Neural progenitor cell (in vitro differentiated cells): ENCODE results near the gene UBR7. TPM values are rescaled to one million over a fixed set of nuclear protein-coding genes. Genes with fewer than 3 reads are reported as not detected.

Experiments used
- DNase-seq: peaks from one replicate; pipeline ENCODE4 v3.0.0-alpha.2; 2016; ENCODE audit warnings: low spot score
- H2AFZ ChIP-seq: fragments of 200-600 bp; sonication (generic); replicated peaks from 2 replicates; pipeline ENCODE4 v1.6.1; 2016; ENCODE audit warnings: antibody characterized with exemption
- H3F3A ChIP-seq: fragments of 200-600 bp; sonication (generic); 2 replicates; pipeline ENCODE4 v1.6.1; 2016; ENCODE audit warnings: antibody characterized with exemption, low read depth
- H3K27ac ChIP-seq: fragments of 200-600 bp; sonication (generic); 2 replicates; pipeline ENCODE4 v1.5.1; 2016; ENCODE audit warnings: mild to moderate bottlenecking
- H3K27me3 ChIP-seq: fragments of 200-600 bp; sonication (generic); 2 replicates; pipeline ENCODE4 v1.6.1; 2016; ENCODE audit warnings: mild to moderate bottlenecking, moderate library complexity
- H3K36me3 ChIP-seq: fragments of 200-600 bp; sonication (generic); 2 replicates; pipeline ENCODE4 v1.5.1; 2016
- H3K4me1 ChIP-seq: fragments of 200-600 bp; sonication (generic); 2 replicates; pipeline ENCODE4 v1.6.1; 2016; ENCODE audit warnings: mixed run types
- H3K4me2 ChIP-seq: fragments of 200-600 bp; sonication (generic); 2 replicates; pipeline ENCODE4 v1.6.1; 2016
- H3K4me3 ChIP-seq: fragments of 200-600 bp; sonication (generic); 2 replicates; pipeline ENCODE4 v1.5.1; 2016
- H3K79me2 ChIP-seq: fragments of 200-600 bp; sonication (generic); 2 replicates; pipeline ENCODE4 v1.6.1; 2016; ENCODE audit warnings: low read depth
- H3K9ac ChIP-seq: fragments of 200-600 bp; sonication (generic); 2 replicates; pipeline ENCODE4 v1.6.1; 2016
- H3K9me3 ChIP-seq: fragments of 200-600 bp; sonication (generic); 2 replicates; pipeline ENCODE4 v1.5.1; 2016; ENCODE audit warnings: low read depth
- H4K20me1 ChIP-seq: fragments of 200-600 bp; sonication (generic); 2 replicates; pipeline ENCODE4 v1.6.1; 2016; ENCODE audit warnings: low read depth
- H3K27ac Mint-ChIP-seq: 3 replicates; pipeline ENCODE4 v1.8.0; 2021; ENCODE audit warnings: mixed read lengths
- H3K27me3 Mint-ChIP-seq: 2 replicates; pipeline ENCODE4 v1.8.0; 2022; ENCODE audit warnings: low read depth, mild to moderate bottlenecking, inconsistent platforms, moderate library complexity, mixed read lengths; ENCODE audit not compliant: insufficient read depth
- H3K36me3 Mint-ChIP-seq: 3 replicates; pipeline ENCODE4 v1.8.0; 2021; ENCODE audit warnings: mixed read lengths
- H3K4me1 Mint-ChIP-seq: 3 replicates; pipeline ENCODE4 v1.8.0; 2021; ENCODE audit warnings: mixed read lengths
- H3K4me3 Mint-ChIP-seq: 3 replicates; pipeline ENCODE4 v1.8.0; 2021; ENCODE audit warnings: mild to moderate bottlenecking, moderate library complexity, mixed read lengths
- H3K9me3 Mint-ChIP-seq: 3 replicates; pipeline ENCODE4 v1.8.0; 2020; ENCODE audit warnings: mixed read lengths
- EZH2 ChIP-seq: fragments of 200-600 bp; sonication (generic); IDR thresholded peaks from 2 replicates; pipeline ENCODE4 v1.6.1; 2017; ENCODE audit warnings: antibody characterized with exemption, mild to moderate bottlenecking, moderate library complexity
- EZH2phosphoT487 ChIP-seq: fragments of 200-600 bp; sonication (generic); IDR thresholded peaks from 2 replicates; pipeline ENCODE4 v1.6.1; 2017; ENCODE audit warnings: antibody characterized with exemption
- total RNA-seq: library from RNA; depleted of rRNA; stranded (reverse); fragments of >200 nt; gene quantifications from 2 replicates; pipeline ENCODE4 v1.2.3, GENCODE V29; 2015; ENCODE audit warnings: low replicate concordance
- TF ChIP-seq, protein P1 (sequence below): fragments of 200-600 bp; sonication (generic); IDR thresholded peaks from 2 replicates; pipeline ENCODE4 v1.5.1; 2017; ENCODE audit warnings: antibody characterized with exemption, mild to moderate bottlenecking

Gene UBR7
- total RNA-seq, 1 donor from 2014 or later: 55.7 TPM

- H3K4me1 ChIP-seq: peaks cover 6% of the 10 kb centered on the region
- no peak overlapping the region for H3K9ac ChIP-seq
- Mint-ChIP-seq H3K4me3 (peak overlapping the region; percentile 94), H3K36me3 (peaks cover 5% of the 10 kb centered on the region), H3K9me3 (no peaks in the 10 kb centered on the region), H3K4me1 (peaks cover 20% of the 10 kb centered on the region), H3K27ac (no peak overlapping the region), H3K27me3 (peaks cover 2% of the 10 kb centered on the region)
- H3K27me3 ChIP-seq: no peaks in the 10 kb centered on the region
- no peak overlapping the region for H2AFZ ChIP-seq
- peaks cover 27% of the 10 kb centered on the region for H4K20me1 ChIP-seq
- H3K4me3 ChIP-seq: peak overlapping the region; percentile 100
- no peak overlapping the region for H3K27ac ChIP-seq
- TF ChIP-seq EZH2phosphoT487: no peak
- TF ChIP-seq, protein P1, sequence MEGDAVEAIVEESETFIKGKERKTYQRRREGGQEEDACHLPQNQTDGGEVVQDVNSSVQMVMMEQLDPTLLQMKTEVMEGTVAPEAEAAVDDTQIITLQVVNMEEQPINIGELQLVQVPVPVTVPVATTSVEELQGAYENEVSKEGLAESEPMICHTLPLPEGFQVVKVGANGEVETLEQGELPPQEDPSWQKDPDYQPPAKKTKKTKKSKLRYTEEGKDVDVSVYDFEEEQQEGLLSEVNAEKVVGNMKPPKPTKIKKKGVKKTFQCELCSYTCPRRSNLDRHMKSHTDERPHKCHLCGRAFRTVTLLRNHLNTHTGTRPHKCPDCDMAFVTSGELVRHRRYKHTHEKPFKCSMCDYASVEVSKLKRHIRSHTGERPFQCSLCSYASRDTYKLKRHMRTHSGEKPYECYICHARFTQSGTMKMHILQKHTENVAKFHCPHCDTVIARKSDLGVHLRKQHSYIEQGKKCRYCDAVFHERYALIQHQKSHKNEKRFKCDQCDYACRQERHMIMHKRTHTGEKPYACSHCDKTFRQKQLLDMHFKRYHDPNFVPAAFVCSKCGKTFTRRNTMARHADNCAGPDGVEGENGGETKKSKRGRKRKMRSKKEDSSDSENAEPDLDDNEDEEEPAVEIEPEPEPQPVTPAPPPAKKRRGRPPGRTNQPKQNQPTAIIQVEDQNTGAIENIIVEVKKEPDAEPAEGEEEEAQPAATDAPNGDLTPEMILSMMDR: no peak
- no peak for TF ChIP-seq EZH2
- H3K9me3 ChIP-seq: no peaks in the 10 kb centered on the region
- DNase-seq: no peak
- peaks cover 30% of the 10 kb centered on the region for H3K79me2 ChIP-seq
- H3F3A ChIP-seq: peaks cover 22% of the 10 kb centered on the region
- no peak overlapping the region for H3K4me2 ChIP-seq
- H3K36me3 ChIP-seq: peaks cover 11% of the 10 kb centered on the region
Observed at GRCh38 chr14:93186466-93186865, 20.6 kb upstream of the UBR7 start.

- Histone ChIP-seq H4K20me1 (peaks cover 27% of the 10 kb centered on the region), H3K27me3 (no peaks in the 10 kb centered on the region), H3K4me3 (no peak overlapping the region), H3K4me1 (peaks cover 6% of the 10 kb centered on the region), H3K9ac (no peak overlapping the region), H3K79me2 (peaks cover 30% of the 10 kb centered on the region), H3F3A (peaks cover 20% of the 10 kb centered on the region), H3K36me3 (peaks cover 11% of the 10 kb centered on the region), H2AFZ (no peak overlapping the region), H3K27ac (no peak overlapping the region), H3K4me2 (no peak overlapping the region), H3K9me3 (no peaks in the 10 kb centered on the region)
- H3K36me3 Mint-ChIP-seq: peaks cover 8% of the 10 kb centered on the region
- H3K27ac Mint-ChIP-seq: no peak overlapping the region
- DNase-seq: no peak
- H3K4me1 Mint-ChIP-seq: peaks cover 20% of the 10 kb centered on the region
- TF ChIP-seq, protein P1: no peak
- H3K27me3 Mint-ChIP-seq: peaks cover 2% of the 10 kb centered on the region
- no peaks in the 10 kb centered on the region for H3K9me3 Mint-ChIP-seq
- H3K4me3 Mint-ChIP-seq: peak overlapping the region; percentile 52
Observed at GRCh38 chr14:93186956-93187355, 20.1 kb upstream of the UBR7 start.

- no peak for DNase-seq
- no peaks in the 10 kb centered on the region for H3K36me3 ChIP-seq
- H3K4me2 ChIP-seq: no peak overlapping the region
- H3F3A ChIP-seq: no peaks in the 10 kb centered on the region
- no peak overlapping the region for H3K4me3 ChIP-seq
- TF ChIP-seq EZH2phosphoT487: no peak
- TF ChIP-seq EZH2: no peak
- TF ChIP-seq, protein P1: no peak
- no peaks in the 10 kb centered on the region for H3K79me2 ChIP-seq
- Mint-ChIP-seq H3K27ac (no peak overlapping the region), H3K4me3 (no peak overlapping the region), H3K27me3 (no peaks in the 10 kb centered on the region), H3K4me1 (no peaks in the 10 kb centered on the region), H3K36me3 (peaks cover 8% of the 10 kb centered on the region), H3K9me3 (no peaks in the 10 kb centered on the region)
- no peaks in the 10 kb centered on the region for H3K27me3 ChIP-seq
- H2AFZ ChIP-seq: no peak overlapping the region
- H3K9me3 ChIP-seq: no peaks in the 10 kb centered on the region
- no peak overlapping the region for H3K9ac ChIP-seq
- H3K27ac ChIP-seq: no peak overlapping the region
- no peaks in the 10 kb centered on the region for H3K4me1 ChIP-seq
- H4K20me1 ChIP-seq: no peaks in the 10 kb centered on the region
Observed at GRCh38 chr14:93195316-93195999, 11.6 kb upstream of the UBR7 start.
